DOHH2 (cell line): ENCODE measurements around the gene RNF175.

Source experiments
- H3F3A ChIP-seq: fragments of 200-600 bp; sonication (generic), shearing (Covaris generic); 2 replicates; pipeline ENCODE4 v1.6.0; 2016; ENCODE audit warnings: antibody characterized with exemption, mild to moderate bottlenecking; ENCODE audit not compliant: control insufficient read depth, insufficient read depth
- H3K27ac ChIP-seq: fragments of 200-600 bp; sonication (generic); 2 replicates; pipeline ENCODE4 v1.5.1; 2014; ENCODE audit warnings: low read depth, mild to moderate bottlenecking, low read length, moderate library complexity
- H3K27me3 ChIP-seq: fragments of 200-600 bp; sonication (generic); 2 replicates; pipeline ENCODE4 v1.6.1; 2014; ENCODE audit warnings: mild to moderate bottlenecking, low read length, mixed read lengths; ENCODE audit not compliant: control insufficient read depth
- H3K36me3 ChIP-seq: fragments of 200-600 bp; sonication (generic); 2 replicates; pipeline ENCODE4 v1.6.1; 2014; ENCODE audit warnings: mild to moderate bottlenecking, low read length, moderate library complexity, mixed read lengths; ENCODE audit not compliant: control insufficient read depth
- H3K4me1 ChIP-seq: fragments of 200-600 bp; sonication (generic); 2 replicates; pipeline ENCODE4 v1.6.1; 2014; ENCODE audit warnings: mild to moderate bottlenecking, low read length, mixed read lengths; ENCODE audit not compliant: control insufficient read depth
- H3K4me2 ChIP-seq: fragments of 200-600 bp; sonication (generic); 2 replicates; pipeline ENCODE4 v1.6.0; 2014; ENCODE audit warnings: mild to moderate bottlenecking, low read length, moderate library complexity
- H3K4me3 ChIP-seq: fragments of 200-600 bp; sonication (generic); 2 replicates; pipeline ENCODE4 v1.5.1; 2014; ENCODE audit warnings: mild to moderate bottlenecking, low read length, mixed read lengths
- H3K79me2 ChIP-seq: fragments of 200-600 bp; sonication (generic); 2 replicates; pipeline ENCODE4 v1.6.1; 2014; ENCODE audit warnings: mild to moderate bottlenecking, low read length, mixed read lengths; ENCODE audit not compliant: control insufficient read depth
- H3K9me2 ChIP-seq: fragments of 200-600 bp; sonication (generic); replicated peaks from 2 replicates; pipeline ENCODE4 v1.6.1; 2014; ENCODE audit warnings: mild to moderate bottlenecking, low read length, mixed read lengths; ENCODE audit not compliant: control insufficient read depth
- H3K9me3 ChIP-seq: fragments of 200-600 bp; sonication (generic); 2 replicates; pipeline ENCODE4 v1.6.1; 2014; ENCODE audit warnings: antibody characterized with exemption, low read length, mixed read lengths; ENCODE audit not compliant: control insufficient read depth, insufficient read depth
- H4K20me1 ChIP-seq: fragments of 200-600 bp; sonication (generic); 2 replicates; pipeline ENCODE4 v1.6.0; 2014; ENCODE audit warnings: low read depth, mild to moderate bottlenecking, antibody characterized with exemption, low read length, moderate library complexity; ENCODE audit not compliant: control insufficient read depth, insufficient read depth
- CTCF ChIP-seq: fragments of 200-600 bp; sonication (generic); IDR thresholded peaks from one replicate; pipeline ENCODE4 v1.5.1; 2014; ENCODE audit warnings: antibody characterized with exemption, mild to moderate bottlenecking, low read depth, low read length; ENCODE audit not compliant: poor library complexity, severe bottlenecking
- EZH2phosphoT487 ChIP-seq: fragments of 200-600 bp; sonication (generic); IDR thresholded peaks from 2 replicates; pipeline ENCODE4 v1.6.1; 2017; ENCODE audit warnings: borderline replicate concordance, mild to moderate bottlenecking, antibody characterized with exemption, low read length, moderate library complexity, mixed read lengths

RNF175 gene

GRCh38 chr4:153661215-153661822 lies 98.5 kb downstream of the RNF175 start:
- H3K36me3 ChIP-seq, result no peaks in the 10 kb centered on the region
- no peak overlapping the region for H3K4me2 ChIP-seq
- no peak overlapping the region for H3K27ac ChIP-seq
- H3K4me1 ChIP-seq, result no peaks in the 10 kb centered on the region
- TF ChIP-seq EZH2phosphoT487, result no peak
- no peak for TF ChIP-seq CTCF
- H3K79me2 ChIP-seq, result no peaks in the 10 kb centered on the region
- H3K9me3 ChIP-seq, result peaks cover 5% of the 10 kb centered on the region; the same call in 1 of the 2 replicates
- H3K27me3 ChIP-seq, result no peaks in the 10 kb centered on the region
- H4K20me1 ChIP-seq, result no peaks in the 10 kb centered on the region
- H3K9me2 ChIP-seq, result no peaks in the 10 kb centered on the region; the same call in 1 of the 2 replicates
- H3K4me3 ChIP-seq, result no peak overlapping the region
- H3F3A ChIP-seq, result no peaks in the 10 kb centered on the region
